ENCODE data around the gene PASK.

Gene PASK

GRCh38 chr2:241187101-241187917 is 38.0 kb upstream of the PASK start:
- TF ChIP-seq ZNF274 (IDR thresholded peaks at IDR 0.05; ENCODE audit: low read depth, low read length), result no peak
- H3K4me3 ChIP-seq (ENCODE audit: low read length), result no peak overlapping the region

- TF ChIP-seq ZNF274 (IDR thresholded peaks at IDR 0.05; ENCODE audit: low read depth, low read length), result no peak
- no peak overlapping the region for H3K4me3 ChIP-seq (ENCODE audit: low read length)
Observed at GRCh38 chr2:241185961-241186360, 36.7 kb upstream of the PASK start.

- H3K4me3 ChIP-seq (ENCODE audit: low read length), result no peak overlapping the region
- no peak for TF ChIP-seq ZNF274 (IDR thresholded peaks at IDR 0.05; ENCODE audit: low read depth, low read length)
Observed at GRCh38 chr2:241184901-241185300, 35.6 kb upstream of the PASK start.

- H3K4me3 ChIP-seq (ENCODE audit: low read length), result no peak overlapping the region
- no peak for TF ChIP-seq ZNF274 (IDR thresholded peaks at IDR 0.05; ENCODE audit: low read depth, low read length)
Observed at GRCh38 chr2:241183221-241183620, 33.9 kb upstream of the PASK start.

- TF ChIP-seq ZNF274 (IDR thresholded peaks at IDR 0.05; ENCODE audit: low read depth, low read length), result no peak
- H3K4me3 ChIP-seq (ENCODE audit: low read length), result no peak overlapping the region
Observed at GRCh38 chr2:241182531-241183133, 33.4 kb upstream of the PASK start.

- TF ChIP-seq ZNF274 (IDR thresholded peaks at IDR 0.05; ENCODE audit: low read depth, low read length), result no peak
Observed at GRCh38 chr2:241182126-241182525, 32.9 kb upstream of the PASK start.

GRCh38 chr2:241180495-241180894 is 31.2 kb upstream of the PASK start:
- H3K4me3 ChIP-seq (ENCODE audit: low read length), result no peak overlapping the region
- TF ChIP-seq ZNF274 (IDR thresholded peaks at IDR 0.05; ENCODE audit: low read depth, low read length), result no peak

More at GRCh38 chr2:241182126-241182525, 32.9 kb upstream of the PASK start:
- H3K4me3 ChIP-seq (ENCODE audit: low read length), result no peak overlapping the region

- no peak for TF ChIP-seq ZNF274 (IDR thresholded peaks at IDR 0.05; ENCODE audit: low read depth, low read length)
- H3K4me3 ChIP-seq (ENCODE audit: low read length), result no peak overlapping the region
Observed at GRCh38 chr2:241179899-241180298, 30.6 kb upstream of the PASK start.

- no peak for TF ChIP-seq ZNF274 (IDR thresholded peaks at IDR 0.05; ENCODE audit: low read depth, low read length)
- no peak overlapping the region for H3K4me3 ChIP-seq (ENCODE audit: low read length)
Observed at GRCh38 chr2:241178961-241179360, 29.7 kb upstream of the PASK start.

- H3K4me3 ChIP-seq (ENCODE audit: low read length), result no peak overlapping the region
- no peak for TF ChIP-seq ZNF274 (IDR thresholded peaks at IDR 0.05; ENCODE audit: low read depth, low read length)
Observed at GRCh38 chr2:241177526-241178334, 28.5 kb upstream of the PASK start.

GRCh38 chr2:241173557-241173956 is 24.3 kb upstream of the PASK start:
- no peak for TF ChIP-seq ZNF274 (IDR thresholded peaks at IDR 0.05; ENCODE audit: low read depth, low read length)
- H3K4me3 ChIP-seq (ENCODE audit: low read length), result no peak overlapping the region

GRCh38 chr2:241168366-241168765 is 19.1 kb upstream of the PASK start:
- no peak overlapping the region for H3K4me3 ChIP-seq (ENCODE audit: low read length)
- no peak for TF ChIP-seq ZNF274 (IDR thresholded peaks at IDR 0.05; ENCODE audit: low read depth, low read length)

GRCh38 chr2:241163601-241164118 is 14.4 kb upstream of the PASK start:
- H3K4me3 ChIP-seq (ENCODE audit: low read length), result no peak overlapping the region
- no peak for TF ChIP-seq ZNF274 (IDR thresholded peaks at IDR 0.05; ENCODE audit: low read depth, low read length)

- TF ChIP-seq ZNF274 (IDR thresholded peaks at IDR 0.05; ENCODE audit: low read depth, low read length), result no peak
- H3K4me3 ChIP-seq (ENCODE audit: low read length), result no peak overlapping the region
Observed at GRCh38 chr2:241161646-241162281, 12.5 kb upstream of the PASK start.
